OCI-LY1 (cell line): ENCODE results near the gene MTMR2.

Experiments
- H2AFZ ChIP-seq: fragments of 200-600 bp; sonication (generic), shearing (Covaris generic); 2 replicates; pipeline ENCODE4 v1.6.0; 2014; ENCODE audit warnings: antibody characterized with exemption, mild to moderate bottlenecking, low read length
- H3F3A ChIP-seq: fragments of 200-600 bp; sonication (generic), shearing (Covaris generic); 2 replicates; pipeline ENCODE4 v1.6.0; 2014; ENCODE audit warnings: mild to moderate bottlenecking, antibody characterized with exemption, low read length, moderate library complexity; ENCODE audit not compliant: insufficient read depth
- H3K27ac ChIP-seq: fragments of 200-600 bp; sonication (generic); 2 replicates; pipeline ENCODE4 v1.5.1; 2014; ENCODE audit warnings: low read length, mixed run types, mild to moderate bottlenecking, low read depth; ENCODE audit not compliant: poor library complexity, severe bottlenecking
- H3K27me3 ChIP-seq: fragments of 200-600 bp; sonication (generic); 2 replicates; pipeline ENCODE4 v1.6.0; 2014; ENCODE audit warnings: antibody characterized with exemption, mild to moderate bottlenecking, low read length, moderate library complexity; ENCODE audit not compliant: insufficient read depth
- H3K36me3 ChIP-seq: fragments of 200-600 bp; sonication (generic); 2 replicates; pipeline ENCODE4 v1.6.1; 2014; ENCODE audit warnings: mild to moderate bottlenecking, antibody characterized with exemption, low read length, moderate library complexity, mixed read lengths; ENCODE audit not compliant: insufficient read depth
- H3K4me1 ChIP-seq: fragments of 200-600 bp; sonication (generic); 2 replicates; pipeline ENCODE4 v1.5.1; 2014; ENCODE audit warnings: mild to moderate bottlenecking, low read length, moderate library complexity; ENCODE audit not compliant: insufficient read depth, severe bottlenecking
- H3K4me2 ChIP-seq: fragments of 200-600 bp; sonication (generic), shearing (Covaris generic); 2 replicates; pipeline ENCODE4 v1.6.1; 2014; ENCODE audit warnings: low read length
- H3K4me3 ChIP-seq: fragments of 200-600 bp; sonication (generic); 2 replicates; pipeline ENCODE4 v1.5.1; 2014; ENCODE audit warnings: low read length, low read depth, mild to moderate bottlenecking, mixed read lengths; ENCODE audit not compliant: poor library complexity, severe bottlenecking
- H3K79me2 ChIP-seq: fragments of 200-600 bp; shearing (Covaris generic); 2 replicates; pipeline ENCODE4 v1.6.1; 2016; ENCODE audit warnings: mixed run types, low read length, mixed read lengths; ENCODE audit not compliant: insufficient read depth
- H3K9ac ChIP-seq: fragments of 200-600 bp; sonication (generic), shearing (Covaris generic); 2 replicates; pipeline ENCODE4 v1.6.1; 2014; ENCODE audit warnings: mild to moderate bottlenecking, low read length, mixed read lengths
- H3K9me2 ChIP-seq: fragments of 200-600 bp; sonication (generic), shearing (Covaris generic); 2 replicates; pipeline ENCODE4 v1.6.1; 2014; ENCODE audit warnings: low read depth, mild to moderate bottlenecking, low read length, mixed read lengths
- H3K9me3 ChIP-seq: fragments of 200-600 bp; shearing (Covaris generic); 2 replicates; pipeline ENCODE4 v1.6.1; 2014; ENCODE audit warnings: low read length, mixed read lengths
- H4K20me1 ChIP-seq: fragments of 200-600 bp; sonication (generic), shearing (Covaris generic); 2 replicates; pipeline ENCODE4 v1.6.0; 2016; ENCODE audit warnings: mild to moderate bottlenecking, low read length; ENCODE audit not compliant: insufficient read depth
- CTCF ChIP-seq: fragments of 200-600 bp; sonication (generic), shearing (Covaris generic); IDR thresholded peaks from 2 replicates; pipeline ENCODE4 v1.5.1; 2017; ENCODE audit warnings: mild to moderate bottlenecking, antibody characterized with exemption, low read length, moderate library complexity, mixed read lengths
- EZH2 ChIP-seq: fragments of 200-600 bp; sonication (generic), shearing (Covaris generic); IDR thresholded peaks from 2 replicates; pipeline ENCODE4 v1.8.0; 2017; ENCODE audit warnings: borderline replicate concordance, mixed run types, mild to moderate bottlenecking, antibody characterized with exemption, low read length, moderate library complexity, mixed read lengths

The MTMR2 gene

GRCh38 chr11:95904009-95904650 lies 19.8 kb downstream of the MTMR2 start:
- TF ChIP-seq CTCF = no peak
- TF ChIP-seq EZH2 = no peak
- no peak overlapping the region for H3K4me3 ChIP-seq
- H2AFZ ChIP-seq = no peak overlapping the region
- no peaks in the 10 kb centered on the region for H3K4me1 ChIP-seq
- no peak overlapping the region for H3K27ac ChIP-seq
- H3K9me3 ChIP-seq = no peaks in the 10 kb centered on the region
- H3K36me3 ChIP-seq = no peaks in the 10 kb centered on the region
- no peaks in the 10 kb centered on the region for H3F3A ChIP-seq
- no peaks in the 10 kb centered on the region for H3K9me2 ChIP-seq
- no peak overlapping the region for H3K4me2 ChIP-seq
- no peaks in the 10 kb centered on the region for H3K27me3 ChIP-seq
- no peak overlapping the region for H3K9ac ChIP-seq
- H4K20me1 ChIP-seq = no peaks in the 10 kb centered on the region
- no peaks in the 10 kb centered on the region for H3K79me2 ChIP-seq

- Histone ChIP-seq H3K27me3 (no peaks in the 10 kb centered on the region), H3K36me3 (no peaks in the 10 kb centered on the region), H3K4me1 (no peaks in the 10 kb centered on the region), H3K9me2 (no peaks in the 10 kb centered on the region), H3K4me3 (no peak overlapping the region), H3F3A (no peaks in the 10 kb centered on the region), H3K79me2 (no peaks in the 10 kb centered on the region), H3K9ac (no peak overlapping the region), H3K27ac (no peak overlapping the region), H2AFZ (no peak overlapping the region), H3K4me2 (no peak overlapping the region), H4K20me1 (no peaks in the 10 kb centered on the region), H3K9me3 (no peaks in the 10 kb centered on the region)
- TF ChIP-seq EZH2 = no peak
- no peak for TF ChIP-seq CTCF
These were observed 25.1 kb downstream of the MTMR2 start for GRCh38 chr11:95898782-95899181.

GRCh38 chr11:95897731-95898130 lies 26.2 kb downstream of the MTMR2 start:
- Histone ChIP-seq H3K9me2 (no peaks in the 10 kb centered on the region), H3K4me2 (no peak overlapping the region), H3K27me3 (no peaks in the 10 kb centered on the region), H3K9ac (no peak overlapping the region), H3K27ac (no peak overlapping the region), H3K79me2 (no peaks in the 10 kb centered on the region), H4K20me1 (no peaks in the 10 kb centered on the region), H3K36me3 (no peaks in the 10 kb centered on the region), H3K9me3 (no peaks in the 10 kb centered on the region), H2AFZ (no peak overlapping the region), H3K4me1 (no peaks in the 10 kb centered on the region), H3F3A (no peaks in the 10 kb centered on the region), H3K4me3 (no peak overlapping the region)
- no peak for TF ChIP-seq EZH2
- TF ChIP-seq CTCF = no peak
